Measurements from ENCODE around the gene SLC6A4. TPM values are rescaled to one million over a fixed set of nuclear protein-coding genes. Genes with fewer than 3 reads are reported as not detected.

The SLC6A4 gene
- total and polyA plus RNA-seq, 12 donors, result 0.13 to 0.71 (median 0.29) TPM; not detected in 1

- 89 to 96% methylated on average over 2 of the region's 2 CpGs for WGBS, 2 donors
- DNase-seq (no peak), ATAC-seq (no peak)
- no peak overlapping the region for H3K27ac ChIP-seq
- intact Hi-C loops (cut with DNase I), result no loop called here
- no peak for TF ChIP-seq CTCF (IDR thresholded peaks at IDR 0.05)
- H3K9me3 ChIP-seq, result no peaks in the 10 kb centered on the region
- no peak overlapping the region for H3K4me3 ChIP-seq
- peaks cover 0 to 59% (median 33%) of the 10 kb centered on the region in 9 donors for H3K36me3 ChIP-seq
- H3K27me3 ChIP-seq, result no peaks in the 10 kb centered on the region
- no peaks in the 10 kb centered on the region for H3K4me1 ChIP-seq
These were observed 47.9 kb downstream of the SLC6A4 start for GRCh38 chr17:30187573-30187972.

- no peak overlapping the region for H3K4me3 ChIP-seq
- DNase-seq (no peak), ATAC-seq (no peak)
- H3K27ac ChIP-seq, result no peak overlapping the region
- H3K9me3 ChIP-seq, result no peaks in the 10 kb centered on the region
- no peak for TF ChIP-seq CTCF (IDR thresholded peaks at IDR 0.05)
- no peaks in the 10 kb centered on the region for H3K27me3 ChIP-seq
- H3K36me3 ChIP-seq, result peaks cover 0 to 67% (median 40%) of the 10 kb centered on the region in 9 donors
- H3K4me1 ChIP-seq, result no peaks in the 10 kb centered on the region
- WGBS, 2 donors, result 88 to 92% methylated on average over 1 of the region's 1 CpG
- intact Hi-C loops (cut with DNase I), result no loop called here
These were observed 48.7 kb downstream of the SLC6A4 start for GRCh38 chr17:30186761-30187160.

GRCh38 chr17:30176855-30177254 is 58.6 kb downstream of the SLC6A4 start:
- no peaks in the 10 kb centered on the region for H3K9me3 ChIP-seq
- no peak for TF ChIP-seq CTCF (IDR thresholded peaks at IDR 0.05)
- ATAC-seq (no peak), DNase-seq (no peak)
- WGBS, 2 donors, result 91 to 97% methylated on average over 5 of the region's 5 CpGs
- H3K27ac ChIP-seq, result no peak overlapping the region
- H3K4me3 ChIP-seq, result no peak overlapping the region
- intact Hi-C loops (cut with DNase I), result no loop called here
- H3K27me3 ChIP-seq, result no peaks in the 10 kb centered on the region
- H3K36me3 ChIP-seq, result peaks cover 0 to 99% (median 38%) of the 10 kb centered on the region in 9 donors
- H3K4me1 ChIP-seq, result no peaks in the 10 kb centered on the region

GRCh38 chr17:30174556-30174955 is 60.9 kb downstream of the SLC6A4 start:
- intact Hi-C loops (cut with DNase I), result no loop called here
- 97 to 98% methylated on average over 1 of the region's 1 CpG for WGBS, 2 donors
- Histone ChIP-seq H3K4me1 (no peaks in the 10 kb centered on the region), H3K27me3 (no peaks in the 10 kb centered on the region), H3K9me3 (no peaks in the 10 kb centered on the region), H3K4me3 (no peak overlapping the region), H3K27ac (no peak overlapping the region), H3K36me3 (peaks cover 0 to 91% (median 15%) of the 10 kb centered on the region in 9 donors)
- TF ChIP-seq CTCF (IDR thresholded peaks at IDR 0.05), result no peak
- ATAC-seq (no peak), DNase-seq (no peak)

All from heart right ventricle (tissue), 16 donors.